ENCODE data around the gene CD180. TPM values are rescaled to one million over a fixed set of nuclear protein-coding genes. Genes with fewer than 3 reads are reported as not detected.

CD180 gene
- total RNA-seq, 6 experiments from 2014 or later = not detected

DNA sequence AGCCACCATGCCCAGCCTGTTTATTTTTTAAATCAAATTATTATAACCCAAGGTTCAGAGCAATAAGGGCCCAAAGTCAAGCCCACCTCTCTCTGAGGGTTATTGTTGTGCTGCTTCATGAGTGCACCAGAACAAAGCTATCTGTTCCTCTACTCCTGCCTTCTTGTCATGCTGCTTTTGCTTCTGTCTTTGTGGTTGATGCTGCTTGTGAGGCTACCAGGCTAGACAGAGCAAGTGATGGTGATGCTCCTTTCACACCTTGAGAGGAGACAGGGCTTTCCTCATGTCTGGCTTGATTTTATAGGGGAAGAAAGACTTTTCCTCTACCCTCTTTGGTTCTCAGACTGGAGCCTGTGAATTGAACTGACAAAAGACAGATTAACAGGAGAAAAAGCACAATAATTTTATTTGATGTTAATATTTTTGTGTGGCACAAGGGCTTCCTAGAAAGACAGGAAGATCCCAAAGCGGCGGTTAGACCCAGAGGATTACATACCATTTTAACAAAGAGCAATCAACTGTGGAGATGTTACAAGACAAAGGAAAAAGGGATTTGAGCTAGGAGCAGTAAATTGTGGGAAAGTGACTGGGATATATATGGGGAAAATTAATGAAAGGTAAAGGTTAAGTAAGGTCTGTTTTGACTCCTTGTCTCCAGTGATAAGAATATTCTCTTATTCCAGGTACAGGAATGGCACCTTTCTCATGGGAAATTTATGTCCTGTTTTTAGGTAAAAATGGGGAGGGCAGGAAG lies 4.4 kb upstream of the CD180 start:
- H3K4me3 Mint-ChIP-seq = no peak overlapping the region
- no peaks in the 10 kb centered on the region for H3K36me3 Mint-ChIP-seq (ENCODE audit: low read depth)
- peaks cover 16% of the 10 kb centered on the region for H3K27me3 Mint-ChIP-seq (ENCODE audit: insufficient read depth)
- no peak for DNase-seq
- H3K27ac Mint-ChIP-seq = no peak overlapping the region
- H3K4me1 Mint-ChIP-seq (ENCODE audit: low read depth) = peaks cover 17% of the 10 kb centered on the region
- no peaks in the 10 kb centered on the region for H3K9me3 Mint-ChIP-seq
- TF ChIP-seq, protein P1, sequence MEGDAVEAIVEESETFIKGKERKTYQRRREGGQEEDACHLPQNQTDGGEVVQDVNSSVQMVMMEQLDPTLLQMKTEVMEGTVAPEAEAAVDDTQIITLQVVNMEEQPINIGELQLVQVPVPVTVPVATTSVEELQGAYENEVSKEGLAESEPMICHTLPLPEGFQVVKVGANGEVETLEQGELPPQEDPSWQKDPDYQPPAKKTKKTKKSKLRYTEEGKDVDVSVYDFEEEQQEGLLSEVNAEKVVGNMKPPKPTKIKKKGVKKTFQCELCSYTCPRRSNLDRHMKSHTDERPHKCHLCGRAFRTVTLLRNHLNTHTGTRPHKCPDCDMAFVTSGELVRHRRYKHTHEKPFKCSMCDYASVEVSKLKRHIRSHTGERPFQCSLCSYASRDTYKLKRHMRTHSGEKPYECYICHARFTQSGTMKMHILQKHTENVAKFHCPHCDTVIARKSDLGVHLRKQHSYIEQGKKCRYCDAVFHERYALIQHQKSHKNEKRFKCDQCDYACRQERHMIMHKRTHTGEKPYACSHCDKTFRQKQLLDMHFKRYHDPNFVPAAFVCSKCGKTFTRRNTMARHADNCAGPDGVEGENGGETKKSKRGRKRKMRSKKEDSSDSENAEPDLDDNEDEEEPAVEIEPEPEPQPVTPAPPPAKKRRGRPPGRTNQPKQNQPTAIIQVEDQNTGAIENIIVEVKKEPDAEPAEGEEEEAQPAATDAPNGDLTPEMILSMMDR (IDR thresholded peaks at IDR 0.05) = no peak

DNA sequence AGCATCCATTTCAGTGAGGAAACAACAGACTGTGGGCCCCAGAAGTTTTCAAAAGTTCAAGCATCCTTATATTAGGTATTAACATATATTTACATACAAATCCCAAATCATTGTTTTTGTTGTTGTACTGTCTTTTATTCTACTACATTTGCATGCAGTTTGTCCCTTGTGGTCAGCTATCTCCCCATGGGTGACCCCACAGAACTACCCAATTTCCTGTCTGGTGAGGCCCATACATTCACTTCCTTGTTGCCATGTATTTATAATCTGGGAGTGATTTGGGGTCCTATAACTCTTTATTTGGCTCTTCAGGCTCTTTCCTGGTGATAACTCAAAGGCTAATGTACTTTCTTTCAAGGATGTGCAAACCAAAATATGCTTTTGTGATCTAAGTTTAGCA lies 3.3 kb upstream of the CD180 start:
- no peaks in the 10 kb centered on the region for H3K36me3 Mint-ChIP-seq (ENCODE audit: low read depth)
- TF ChIP-seq, protein P1 (IDR thresholded peaks at IDR 0.05) = no peak
- no peak overlapping the region for H3K4me3 Mint-ChIP-seq
- DNase-seq = no peak
- H3K4me1 Mint-ChIP-seq (ENCODE audit: low read depth) = peaks cover 12% of the 10 kb centered on the region
- no peak overlapping the region for H3K27ac Mint-ChIP-seq
- H3K9me3 Mint-ChIP-seq = no peaks in the 10 kb centered on the region
- H3K27me3 Mint-ChIP-seq (ENCODE audit: insufficient read depth) = peaks cover 16% of the 10 kb centered on the region

DNA sequence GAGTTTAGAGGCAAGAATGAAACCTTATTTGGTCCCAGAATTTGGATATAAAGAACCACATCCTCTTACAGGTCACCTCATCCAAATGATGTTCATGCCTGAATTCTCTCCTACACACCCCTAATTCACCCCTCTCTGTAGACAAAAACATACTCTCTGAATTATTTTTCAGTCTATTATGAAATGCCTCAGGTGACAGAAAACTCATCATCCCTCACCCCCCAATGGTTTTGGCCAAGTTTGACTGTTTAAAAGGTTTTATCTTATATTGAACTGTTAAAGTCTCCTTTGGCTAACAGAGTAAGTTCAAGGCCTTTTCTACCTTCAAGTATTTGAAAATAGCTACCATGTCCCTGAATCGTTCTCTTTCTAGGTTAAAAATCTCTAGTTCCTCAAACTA lies 2.3 kb upstream of the CD180 start:
- Mint-ChIP-seq H3K27me3 (ENCODE audit: insufficient read depth) (peaks cover 18% of the 10 kb centered on the region), H3K36me3 (ENCODE audit: low read depth) (no peaks in the 10 kb centered on the region), H3K4me1 (ENCODE audit: low read depth) (peaks cover 2% of the 10 kb centered on the region), H3K9me3 (no peaks in the 10 kb centered on the region), H3K4me3 (no peak overlapping the region), H3K27ac (no peak overlapping the region)
- TF ChIP-seq, protein P1 (IDR thresholded peaks at IDR 0.05) = no peak
- DNase-seq = no peak

DNA sequence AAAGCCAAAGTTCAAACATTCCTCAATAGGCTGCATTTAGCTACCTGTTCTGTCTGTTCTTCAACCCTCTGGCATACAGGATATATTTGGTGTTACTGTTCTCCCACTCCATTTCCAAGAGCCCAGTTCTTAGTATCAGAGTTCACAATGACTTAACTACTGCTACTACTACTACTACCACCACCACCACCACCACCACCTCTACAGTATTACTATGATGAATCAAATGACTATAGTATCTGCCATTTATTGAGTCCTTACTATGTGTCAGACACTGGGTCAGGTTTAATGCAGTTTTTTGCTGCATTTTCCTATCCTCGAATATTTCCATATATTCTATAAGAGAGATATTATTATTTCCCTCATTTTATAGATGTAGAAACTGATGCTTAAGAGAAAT lies 937 bp upstream of the CD180 start:
- Mint-ChIP-seq H3K4me1 (ENCODE audit: low read depth) (no peaks in the 10 kb centered on the region), H3K27me3 (ENCODE audit: insufficient read depth) (peaks cover 20% of the 10 kb centered on the region), H3K4me3 (no peak overlapping the region), H3K27ac (no peak overlapping the region), H3K36me3 (ENCODE audit: low read depth) (no peaks in the 10 kb centered on the region), H3K9me3 (no peaks in the 10 kb centered on the region)
- no peak for DNase-seq
- TF ChIP-seq, protein P1 (IDR thresholded peaks at IDR 0.05) = no peak

DNA sequence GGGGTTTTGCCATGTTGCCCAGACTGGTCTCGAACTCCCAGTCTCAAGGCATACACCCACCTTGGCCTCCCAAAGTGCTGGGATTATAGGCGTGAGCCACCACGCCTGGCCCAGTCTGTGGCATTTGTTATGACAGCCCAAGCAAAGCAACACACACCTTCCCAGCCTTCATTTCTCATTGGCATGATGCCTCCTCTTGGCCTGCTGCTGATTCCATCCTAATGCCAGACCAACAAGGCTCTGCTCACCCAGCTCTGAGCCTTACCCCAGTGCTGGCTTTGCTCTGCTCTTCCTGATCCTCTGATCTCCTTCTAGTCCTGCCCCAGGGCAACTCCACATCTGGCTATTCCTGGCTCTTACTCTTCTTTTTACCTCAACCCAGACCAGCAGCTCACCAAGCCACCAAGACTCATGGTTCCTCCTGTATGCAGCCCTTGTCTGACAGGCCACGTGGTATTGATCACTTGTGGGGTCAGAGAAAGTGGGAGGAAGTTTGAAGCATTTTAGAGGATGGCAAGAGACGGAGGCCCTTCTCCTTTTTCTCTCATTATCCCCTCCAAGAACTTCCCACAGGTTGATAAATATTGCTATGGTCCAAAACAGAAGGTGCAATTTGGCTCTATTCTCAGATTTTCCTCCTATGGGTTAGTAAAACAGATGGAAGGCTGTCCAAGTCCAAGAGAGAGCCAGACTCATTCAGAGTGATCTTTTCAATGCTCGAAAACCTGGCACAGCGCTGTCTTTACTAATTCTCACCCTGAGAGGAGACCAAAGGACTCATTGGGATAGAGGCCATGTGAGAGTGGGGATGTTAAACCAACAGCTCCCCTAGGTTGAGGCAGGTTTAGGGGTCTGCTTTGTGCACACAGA lies 958 bp downstream of the CD180 start:
- H3K36me3 Mint-ChIP-seq (ENCODE audit: low read depth) = no peaks in the 10 kb centered on the region
- peaks cover 4% of the 10 kb centered on the region for H3K4me1 Mint-ChIP-seq (ENCODE audit: low read depth)
- TF ChIP-seq, protein P1 (IDR thresholded peaks at IDR 0.05) = no peak
- H3K4me3 Mint-ChIP-seq = no peak overlapping the region
- H3K9me3 Mint-ChIP-seq = no peaks in the 10 kb centered on the region
- H3K27ac Mint-ChIP-seq = no peak overlapping the region
- peaks cover 15% of the 10 kb centered on the region for H3K27me3 Mint-ChIP-seq (ENCODE audit: insufficient read depth)
- no peak for DNase-seq
